ENCODE data around the gene MRPL22. TPM values are rescaled to one million over a fixed set of nuclear protein-coding genes. Genes with fewer than 3 reads are reported as not detected.
"Not testable (repeated sequence)": the region's sequence is repeated elsewhere in the genome, so short reads cannot be mapped to it uniquely, and the experiment has no call there.

Gene MRPL22
- polyA plus RNA-seq, 1 of the 3 experiments (the other 2 are of a cell fraction) = 50.7 TPM

DNA sequence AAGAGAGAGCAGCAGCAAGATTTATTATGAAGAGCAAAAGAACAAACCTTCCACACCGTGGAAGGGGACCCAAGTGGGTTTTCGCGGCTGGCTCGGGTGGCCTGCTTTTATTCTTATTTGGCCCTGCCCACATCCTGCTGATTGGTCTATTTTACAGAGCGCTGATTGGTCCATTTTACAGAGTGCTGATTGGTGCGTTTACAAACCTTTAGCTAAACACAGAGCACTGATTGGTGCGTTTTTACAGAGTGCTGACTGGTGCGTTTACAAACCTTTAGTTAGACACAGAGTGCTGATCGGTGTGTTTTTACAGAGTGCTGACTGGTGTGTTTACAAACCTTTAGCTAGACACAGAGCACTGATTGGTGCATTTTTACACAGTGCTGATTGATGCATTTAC is 35.2 kb downstream of the MRPL22 start:
- 94% methylated on average over 9 of the region's 9 CpGs for WGBS (ENCODE audit: low lambda C conversion rate)
- DNase-seq; H3K9me3 ChIP-seq; H3K27me3 ChIP-seq (ENCODE audit: insufficient read depth); H4K20me1 ChIP-seq (ENCODE audit: insufficient read depth); H3K9me2 ChIP-seq; H3K27ac ChIP-seq (ENCODE audit: low read depth in 2 of 2, low read length in 1 of 2); H3K4me1 ChIP-seq (ENCODE audit: control insufficient read depth in 1 of 2, insufficient read depth in 2 of 2, low read depth in 1 of 2, low read length in 1 of 2); H2AFZ ChIP-seq (ENCODE audit: low read depth); H3K9ac ChIP-seq; H3K36me3 ChIP-seq (replicated peaks in 1 of 2; ENCODE audit: control insufficient read depth in 1 of 2, insufficient read depth in 2 of 2, low read length in 1 of 2); H3K79me2 ChIP-seq (ENCODE audit: insufficient read depth); H3K4me3 ChIP-seq (ENCODE audit: low read depth in 2 of 2, low read length in 1 of 2); POLR2A ChIA-PET; H3K4me2 ChIP-seq; H3F3A ChIP-seq (replicated peaks; ENCODE audit: insufficient read depth): not testable (repeated sequence)
- CTCF ChIA-PET = interaction anchor here (0.9 to 1.2 kb wide), 2 partner anchors 11 to 163 kb away, joined by 4 to 6 read pairs; no protein-coding TSS in a partner anchor

DNA sequence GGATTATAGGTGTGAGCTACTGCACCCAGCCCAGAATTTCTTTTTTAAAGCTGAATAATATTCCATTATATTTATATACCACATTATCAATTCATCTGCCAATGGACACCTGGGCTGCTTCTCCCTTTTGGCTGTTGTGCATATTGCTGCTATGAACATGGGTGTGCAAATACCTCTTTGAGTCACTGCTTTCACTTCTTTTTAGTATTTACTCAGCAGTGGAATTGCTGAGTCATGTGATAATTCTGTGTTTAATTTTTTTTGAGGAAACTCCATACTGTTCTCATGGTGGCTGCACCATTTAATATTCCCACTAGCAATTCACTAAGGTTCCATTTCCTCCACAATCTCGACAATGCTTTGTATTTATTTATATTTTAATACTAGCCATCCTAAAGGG is 36.5 kb downstream of the MRPL22 start:
- TF ChIP-seq, protein P1, sequence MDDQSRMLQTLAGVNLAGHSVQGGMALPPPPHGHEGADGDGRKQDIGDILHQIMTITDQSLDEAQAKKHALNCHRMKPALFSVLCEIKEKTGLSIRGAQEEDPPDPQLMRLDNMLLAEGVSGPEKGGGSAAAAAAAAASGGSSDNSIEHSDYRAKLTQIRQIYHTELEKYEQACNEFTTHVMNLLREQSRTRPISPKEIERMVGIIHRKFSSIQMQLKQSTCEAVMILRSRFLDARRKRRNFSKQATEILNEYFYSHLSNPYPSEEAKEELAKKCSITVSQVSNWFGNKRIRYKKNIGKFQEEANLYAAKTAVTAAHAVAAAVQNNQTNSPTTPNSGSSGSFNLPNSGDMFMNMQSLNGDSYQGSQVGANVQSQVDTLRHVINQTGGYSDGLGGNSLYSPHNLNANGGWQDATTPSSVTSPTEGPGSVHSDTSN (IDR thresholded peaks at IDR 0.05) = no peak
- TF ChIP-seq FOXJ3 (CRISPR knock-in tag; IDR thresholded peaks at IDR 0.05) = no peak
- TF ChIP-seq, protein P2, sequence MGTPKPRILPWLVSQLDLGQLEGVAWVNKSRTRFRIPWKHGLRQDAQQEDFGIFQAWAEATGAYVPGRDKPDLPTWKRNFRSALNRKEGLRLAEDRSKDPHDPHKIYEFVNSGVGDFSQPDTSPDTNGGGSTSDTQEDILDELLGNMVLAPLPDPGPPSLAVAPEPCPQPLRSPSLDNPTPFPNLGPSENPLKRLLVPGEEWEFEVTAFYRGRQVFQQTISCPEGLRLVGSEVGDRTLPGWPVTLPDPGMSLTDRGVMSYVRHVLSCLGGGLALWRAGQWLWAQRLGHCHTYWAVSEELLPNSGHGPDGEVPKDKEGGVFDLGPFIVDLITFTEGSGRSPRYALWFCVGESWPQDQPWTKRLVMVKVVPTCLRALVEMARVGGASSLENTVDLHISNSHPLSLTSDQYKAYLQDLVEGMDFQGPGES (IDR thresholded peaks at IDR 0.05; ENCODE audit: low read depth, low read length) = no peak
- TF ChIP-seq TCF12 (IDR thresholded peaks at IDR 0.05) = no peak
- TF ChIP-seq, protein P3, sequence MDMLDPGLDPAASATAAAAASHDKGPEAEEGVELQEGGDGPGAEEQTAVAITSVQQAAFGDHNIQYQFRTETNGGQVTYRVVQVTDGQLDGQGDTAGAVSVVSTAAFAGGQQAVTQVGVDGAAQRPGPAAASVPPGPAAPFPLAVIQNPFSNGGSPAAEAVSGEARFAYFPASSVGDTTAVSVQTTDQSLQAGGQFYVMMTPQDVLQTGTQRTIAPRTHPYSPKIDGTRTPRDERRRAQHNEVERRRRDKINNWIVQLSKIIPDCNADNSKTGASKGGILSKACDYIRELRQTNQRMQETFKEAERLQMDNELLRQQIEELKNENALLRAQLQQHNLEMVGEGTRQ (IDR thresholded peaks at IDR 0.05; ENCODE audit: borderline replicate concordance, low read depth, low read length) = no peak
- TF ChIP-seq SIN3A (IDR thresholded peaks at IDR 0.05; ENCODE audit: borderline replicate concordance, low read depth, low read length) = no peak
- TF ChIP-seq RFX5 (IDR thresholded peaks at IDR 0.05; ENCODE audit: low read length) = no peak
- Histone ChIP-seq H2AFZ (ENCODE audit: low read depth) (no peak overlapping the region), H3K4me1 (ENCODE audit: control insufficient read depth in 1 of 2, insufficient read depth in 2 of 2, low read depth in 1 of 2, low read length in 1 of 2) (no peaks in the 10 kb centered on the region), H3F3A (replicated peaks; ENCODE audit: insufficient read depth) (no peaks in the 10 kb centered on the region), H3K4me2 (no peak overlapping the region), H3K79me2 (ENCODE audit: insufficient read depth) (no peaks in the 10 kb centered on the region), H3K27me3 (ENCODE audit: insufficient read depth) (no peaks in the 10 kb centered on the region), H3K9ac (no peak overlapping the region), H3K36me3 (replicated peaks in 1 of 2; ENCODE audit: control insufficient read depth in 1 of 2, insufficient read depth in 2 of 2, low read length in 1 of 2) (no peaks in the 10 kb centered on the region), H3K27ac (ENCODE audit: low read depth in 2 of 2, low read length in 1 of 2) (no peak overlapping the region), H3K9me3 (no peaks in the 10 kb centered on the region), H3K4me3 (ENCODE audit: low read depth in 2 of 2, low read length in 1 of 2) (no peak overlapping the region), H4K20me1 (ENCODE audit: insufficient read depth) (no peaks in the 10 kb centered on the region), H3K9me2 (no peaks in the 10 kb centered on the region)
- no peak for DNase-seq
- CTCF ChIA-PET = interaction anchor here (1.2 kb wide), 1 partner anchor 9 kb away, joined by 6 read pairs; no protein-coding TSS in a partner anchor
- WGBS (ENCODE audit: low lambda C conversion rate) = 28% methylated on average over 1 of the region's 1 CpG
- POLR2A ChIA-PET = no interaction called here

DNA sequence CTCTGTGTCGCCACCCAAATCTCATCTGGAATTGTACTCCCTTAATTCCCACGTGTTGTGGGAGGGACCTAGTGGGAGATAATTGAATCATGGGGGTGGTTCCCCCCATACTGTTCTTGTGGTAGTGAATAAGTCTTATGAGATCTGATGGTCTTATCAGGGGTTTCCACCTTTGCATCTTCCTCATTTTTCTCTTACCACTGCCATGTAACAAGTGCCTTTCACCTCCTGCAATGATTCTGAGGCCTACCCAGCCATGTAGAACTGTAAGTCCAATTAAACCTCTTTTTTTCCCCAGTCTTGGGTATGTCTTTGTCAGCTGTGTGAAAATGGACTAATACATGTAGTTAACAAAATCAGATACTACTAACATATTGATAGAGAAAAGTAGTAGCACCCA is 37.4 kb downstream of the MRPL22 start:
- H3K27ac ChIP-seq (ENCODE audit: low read depth in 2 of 2, low read length in 1 of 2); POLR2A ChIA-PET; H3K79me2 ChIP-seq (ENCODE audit: insufficient read depth); DNase-seq; H3K36me3 ChIP-seq (replicated peaks in 1 of 2; ENCODE audit: control insufficient read depth in 1 of 2, insufficient read depth in 2 of 2, low read length in 1 of 2); H3K4me2 ChIP-seq; H3K4me1 ChIP-seq (ENCODE audit: control insufficient read depth in 1 of 2, insufficient read depth in 2 of 2, low read depth in 1 of 2, low read length in 1 of 2); H3K9me2 ChIP-seq; H3F3A ChIP-seq (replicated peaks; ENCODE audit: insufficient read depth); H2AFZ ChIP-seq (ENCODE audit: low read depth); H4K20me1 ChIP-seq (ENCODE audit: insufficient read depth); H3K9ac ChIP-seq; H3K4me3 ChIP-seq (ENCODE audit: low read depth in 2 of 2, low read length in 1 of 2); H3K27me3 ChIP-seq (ENCODE audit: insufficient read depth); H3K9me3 ChIP-seq: not testable (repeated sequence)
- WGBS (ENCODE audit: low lambda C conversion rate) = 62% methylated on average over 2 of the region's 2 CpGs
- CTCF ChIA-PET = interaction anchor here (0.7 kb wide), 1 partner anchor 170 kb away, joined by 3 read pairs; no protein-coding TSS in a partner anchor
